ENCODE results near the gene FRMD5. TPM values are rescaled to one million over a fixed set of nuclear protein-coding genes. Genes with fewer than 3 reads are reported as not detected.

Gene FRMD5
- total RNA-seq, 1 experiment from 2014 or later, result 27.2 TPM

DNA sequence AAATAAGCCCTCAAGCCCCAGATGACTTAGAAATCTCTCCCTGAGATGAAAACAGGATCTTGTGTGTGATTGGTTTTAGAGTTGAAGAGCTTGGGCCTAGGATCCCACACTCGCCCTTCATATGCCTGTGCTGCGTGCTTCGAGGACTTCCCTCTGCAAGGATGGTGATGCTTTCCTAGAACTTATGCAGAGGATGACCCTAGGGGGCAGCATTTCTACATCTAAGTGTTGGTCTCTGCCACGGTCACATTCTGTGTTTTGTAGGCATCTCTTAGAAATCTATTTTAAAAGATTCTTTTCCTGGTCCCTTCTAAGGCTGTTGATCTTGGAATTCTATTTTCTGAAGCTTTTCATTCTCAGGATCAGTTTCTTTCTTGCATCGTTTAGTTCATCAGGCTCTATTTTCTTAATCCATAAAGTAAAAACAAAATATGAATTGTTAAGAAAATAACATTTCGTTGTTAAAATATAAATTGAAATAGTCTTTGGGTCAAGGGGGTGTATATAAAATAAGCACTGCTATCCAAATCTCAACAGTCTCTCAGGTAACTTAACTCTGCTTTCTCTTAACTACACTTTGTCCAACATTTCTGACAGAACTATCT, 322.6 kb downstream of the FRMD5 start:
- Histone ChIP-seq H3K9me3 (ENCODE audit: control insufficient read depth in 1 of 2, insufficient read depth in 1 of 2, low read depth in 1 of 2, low read length in 2 of 2) (no peaks in the 10 kb centered on the region), H3K4me3 (replicated peaks in 1 of 2; ENCODE audit: low read depth in 1 of 2, low read length in 2 of 2) (no peak overlapping the region), H3K79me2 (ENCODE audit: insufficient read depth, low read length) (no peaks in the 10 kb centered on the region; the same call in 1 of the 2 replicates), H3K4me2 (ENCODE audit: low read length) (no peak overlapping the region), H3K9ac (ENCODE audit: low read length) (no peak overlapping the region), H3K36me3 (ENCODE audit: control insufficient read depth in 1 of 2, insufficient read depth in 2 of 2, low read length in 2 of 2) (peaks cover 9 to 22% of the 10 kb centered on the region in 2 experiments; a peak in 2 of 4 replicates), H3K4me1 (ENCODE audit: control insufficient read depth in 1 of 2, insufficient read depth in 2 of 2, low read length in 2 of 2) (no peaks in the 10 kb centered on the region), H4K20me1 (ENCODE audit: insufficient read depth) (no peaks in the 10 kb centered on the region), H3K27ac (ENCODE audit: low read depth, low read length) (no peak overlapping the region), H2AFZ (ENCODE audit: low read depth, low read length, poor library complexity, severe bottlenecking) (no peak overlapping the region), H3K27me3 (ENCODE audit: insufficient read depth, low read length) (no peaks in the 10 kb centered on the region), H3K9me2 (ENCODE audit: insufficient read depth) (no peaks in the 10 kb centered on the region)
- DNase-seq (ENCODE audit: low read depth, low spot score) (peak; percentile 45), ATAC-seq (peak; percentile 93)
- intact Hi-C loops (cut with micrococcal nuclease), result loop anchor here (10.0 kb wide), 2 partner anchors 632 to 682 kb away; no protein-coding TSS in a partner anchor
- TF ChIP-seq RAD21 (IDR thresholded peaks at IDR 0.05; ENCODE audit: low read depth) (peak; percentile 67), EZH2phosphoT487 (IDR thresholded peaks at IDR 0.05; ENCODE audit: borderline replicate concordance) (no peak), ZNF274 (IDR thresholded peaks at IDR 0.05; ENCODE audit: low read depth, low read length) (no peak)
- TF ChIP-seq, protein P1, sequence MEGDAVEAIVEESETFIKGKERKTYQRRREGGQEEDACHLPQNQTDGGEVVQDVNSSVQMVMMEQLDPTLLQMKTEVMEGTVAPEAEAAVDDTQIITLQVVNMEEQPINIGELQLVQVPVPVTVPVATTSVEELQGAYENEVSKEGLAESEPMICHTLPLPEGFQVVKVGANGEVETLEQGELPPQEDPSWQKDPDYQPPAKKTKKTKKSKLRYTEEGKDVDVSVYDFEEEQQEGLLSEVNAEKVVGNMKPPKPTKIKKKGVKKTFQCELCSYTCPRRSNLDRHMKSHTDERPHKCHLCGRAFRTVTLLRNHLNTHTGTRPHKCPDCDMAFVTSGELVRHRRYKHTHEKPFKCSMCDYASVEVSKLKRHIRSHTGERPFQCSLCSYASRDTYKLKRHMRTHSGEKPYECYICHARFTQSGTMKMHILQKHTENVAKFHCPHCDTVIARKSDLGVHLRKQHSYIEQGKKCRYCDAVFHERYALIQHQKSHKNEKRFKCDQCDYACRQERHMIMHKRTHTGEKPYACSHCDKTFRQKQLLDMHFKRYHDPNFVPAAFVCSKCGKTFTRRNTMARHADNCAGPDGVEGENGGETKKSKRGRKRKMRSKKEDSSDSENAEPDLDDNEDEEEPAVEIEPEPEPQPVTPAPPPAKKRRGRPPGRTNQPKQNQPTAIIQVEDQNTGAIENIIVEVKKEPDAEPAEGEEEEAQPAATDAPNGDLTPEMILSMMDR (IDR thresholded peaks at IDR 0.05 in 2 of 3, conservative IDR thresholded peaks at IDR 0.05 in 1 of 3; ENCODE audit: borderline replicate concordance in 1 of 3, insufficient read depth in 1 of 3, low read depth in 2 of 3, low read length in 2 of 3), result peak; percentile 33 to 70 (median 70); a peak in 5 of 6 replicates
- ChIA-PET POLR2A (no interaction called here), RAD21 (ENCODE audit: low non-redundant PET in 1 of 2, low total read pairs in 2 of 2, uncharacterized antibody in 2 of 2, unreplicated experiment in 2 of 2) (no interaction called here), CTCF (interaction anchor here (0.9 kb wide), 1 partner anchor 8 kb away, joined by 3 read pairs; no protein-coding TSS in a partner anchor)
- TSS peak; percentile 26 for BruUV-seq (replicated peaks)

DNA sequence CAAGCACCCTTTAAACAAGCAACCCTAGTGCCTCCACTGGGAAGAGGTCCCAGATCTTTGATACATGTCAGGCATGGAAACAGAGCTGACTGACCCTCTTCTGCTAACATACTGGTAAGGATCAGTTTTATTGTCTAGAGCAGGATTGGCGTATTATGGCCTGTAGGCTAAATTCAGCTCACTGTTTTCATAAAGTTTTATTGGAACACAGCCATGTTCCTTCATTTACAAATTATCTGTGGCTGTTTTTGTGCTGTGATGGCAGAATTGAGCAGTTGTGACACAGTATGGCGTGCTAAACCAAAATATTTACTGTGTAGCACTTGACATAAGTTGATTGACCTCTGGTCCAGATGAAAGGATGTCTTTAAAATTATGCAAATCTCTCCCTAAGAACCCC, 323.2 kb downstream of the FRMD5 start:
- CTCF ChIA-PET, result interaction anchor here (0.9 kb wide), 1 partner anchor 9 kb away, joined by 3 read pairs; no protein-coding TSS in a partner anchor
- DNase-seq (ENCODE audit: low read depth, low spot score) (no peak), ATAC-seq (no peak)
- no peaks in the 10 kb centered on the region for H3K27me3 ChIP-seq (ENCODE audit: insufficient read depth, low read length)
- H2AFZ ChIP-seq (ENCODE audit: low read depth, low read length, poor library complexity, severe bottlenecking), result no peak overlapping the region
- RAD21 ChIA-PET (ENCODE audit: low non-redundant PET in 1 of 2, low total read pairs in 2 of 2, uncharacterized antibody in 2 of 2, unreplicated experiment in 2 of 2), result no interaction called here
- H3K4me2 ChIP-seq (ENCODE audit: low read length), result no peak overlapping the region
- H3K79me2 ChIP-seq (ENCODE audit: insufficient read depth, low read length), result no peaks in the 10 kb centered on the region; the same call in 1 of the 2 replicates
- intact Hi-C loops (cut with micrococcal nuclease), result loop anchor here (10.0 kb wide), 2 partner anchors 633 to 683 kb away; no protein-coding TSS in a partner anchor
- TF ChIP-seq, protein P2, sequence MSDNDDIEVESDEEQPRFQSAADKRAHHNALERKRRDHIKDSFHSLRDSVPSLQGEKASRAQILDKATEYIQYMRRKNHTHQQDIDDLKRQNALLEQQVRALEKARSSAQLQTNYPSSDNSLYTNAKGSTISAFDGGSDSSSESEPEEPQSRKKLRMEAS (IDR thresholded peaks at IDR 0.05), result no peak
- TF ChIP-seq EZH2 (IDR thresholded peaks at IDR 0.05) (no peak), SRF (IDR thresholded peaks at IDR 0.05; ENCODE audit: low read depth) (no peak), JUND (IDR thresholded peaks at IDR 0.05) (no peak), ZFX (IDR thresholded peaks at IDR 0.05) (no peak), YY1 (IDR thresholded peaks at IDR 0.05; ENCODE audit: extremely low read depth, insufficient replicate concordance, low read depth, low read length) (no peak), CEBPB (IDR thresholded peaks at IDR 0.05; ENCODE audit: low read depth) (no peak), POLR2A (IDR thresholded peaks at IDR 0.05; ENCODE audit: borderline replicate concordance, extremely low read depth, insufficient read depth, insufficient read length) (no peak), POLR2AphosphoS5 (IDR thresholded peaks at IDR 0.05; ENCODE audit: low read depth, low read length) (no peak), RAD21 (IDR thresholded peaks at IDR 0.05; ENCODE audit: low read depth) (no peak), EZH2phosphoT487 (IDR thresholded peaks at IDR 0.05; ENCODE audit: borderline replicate concordance) (no peak), ELF1 (IDR thresholded peaks at IDR 0.05; ENCODE audit: borderline replicate concordance, low read depth) (no peak), CBX3 (IDR thresholded peaks at IDR 0.05; ENCODE audit: low read depth) (no peak), FOSL1 (IDR thresholded peaks at IDR 0.05; ENCODE audit: low read depth) (no peak)
- TF ChIP-seq, protein P1 (IDR thresholded peaks at IDR 0.05 in 2 of 3, conservative IDR thresholded peaks at IDR 0.05 in 1 of 3; ENCODE audit: borderline replicate concordance in 1 of 3, insufficient read depth in 1 of 3, low read depth in 2 of 3, low read length in 2 of 3), result no peak
- H3K9ac ChIP-seq (ENCODE audit: low read length), result no peak overlapping the region
- H3K27ac ChIP-seq (ENCODE audit: low read depth, low read length), result no peak overlapping the region
- BruUV-seq (replicated peaks), result no TSS peak
- POLR2A ChIA-PET, result no interaction called here
- peaks cover 9 to 22% of the 10 kb centered on the region in 2 experiments; a peak in 2 of 4 replicates for H3K36me3 ChIP-seq (ENCODE audit: control insufficient read depth in 1 of 2, insufficient read depth in 2 of 2, low read length in 2 of 2)
- no peaks in the 10 kb centered on the region for H3K9me3 ChIP-seq (ENCODE audit: control insufficient read depth in 1 of 2, insufficient read depth in 1 of 2, low read depth in 1 of 2, low read length in 2 of 2)
- no peak overlapping the region for H3K4me3 ChIP-seq (replicated peaks in 1 of 2; ENCODE audit: low read depth in 1 of 2, low read length in 2 of 2)
- no peaks in the 10 kb centered on the region for H4K20me1 ChIP-seq (ENCODE audit: insufficient read depth)
- H3K9me2 ChIP-seq (ENCODE audit: insufficient read depth), result no peaks in the 10 kb centered on the region
- H3K4me1 ChIP-seq (ENCODE audit: control insufficient read depth in 1 of 2, insufficient read depth in 2 of 2, low read length in 2 of 2), result no peaks in the 10 kb centered on the region
